K562 (cell line): ENCODE measurements around the gene RNASEH2A. TPM values are rescaled to one million over a fixed set of nuclear protein-coding genes. Genes with fewer than 3 reads are reported as not detected.

Source experiments
- CSDE1 ChIP-seq, 2 experiments: fragments of 450-650 bp; IDR thresholded peaks; 2 replicates each; pipeline ENCODE4 v1.6.1; 2016; ENCODE audit warnings: mild to moderate bottlenecking in 1 of 2
- GABPA ChIP-seq: fragments of 200-800 bp; sonication (Bioruptor generic); conservative IDR thresholded peaks from 2 replicates; pipeline ENCODE4 v1.6.1; 2016; ENCODE audit warnings: low read depth, missing genetic modification characterization, missing compliant biosample characterization
- HDAC3 ChIP-seq: fragments of 450-650 bp; IDR thresholded peaks from 2 replicates; pipeline ENCODE4 v1.6.1; 2018; ENCODE audit warnings: borderline replicate concordance, mild to moderate bottlenecking, moderate library complexity; ENCODE audit not compliant: partially characterized antibody
- KAT2B ChIP-seq: IDR thresholded peaks from one replicate; pipeline ENCODE4 v1.6.1; 2012; ENCODE audit warnings: low read depth, mild to moderate bottlenecking, control low read depth, inconsistent platforms, low read length, moderate library complexity
- KAT8 ChIP-seq: fragments of 450-650 bp; IDR thresholded peaks from 2 replicates; pipeline ENCODE4 v1.6.1; 2016; ENCODE audit warnings: low read depth, mild to moderate bottlenecking
- MBD2 ChIP-seq: sonication (generic); IDR thresholded peaks from 2 replicates; pipeline ENCODE4 v1.6.1; 2016; ENCODE audit warnings: low read depth, borderline replicate concordance
- MCM5 ChIP-seq: fragments of 450-650 bp; IDR thresholded peaks from 2 replicates; pipeline ENCODE4 v1.6.1; 2016; ENCODE audit warnings: low read depth
- POLR3G ChIP-seq: IDR thresholded peaks from 2 replicates; pipeline ENCODE4 v1.6.1; 2011; ENCODE audit not compliant: insufficient read length, insufficient replicate concordance; ENCODE audit errors: extremely low read depth
- RBM25 ChIP-seq: fragments of 200-400 bp; formaldehyde crosslinking; IDR thresholded peaks from 2 replicates; pipeline ENCODE4 v1.6.1; 2018; ENCODE audit warnings: low read length, low read depth, moderate library complexity; ENCODE audit not compliant: severe bottlenecking
- SNRNP70 ChIP-seq: fragments of 200-400 bp; formaldehyde crosslinking; optimal IDR thresholded peaks from 2 replicates; pipeline ENCODE3; 2017; ENCODE audit warnings: low read depth, low read length
- ZC3H11A ChIP-seq: IDR thresholded peaks from 2 replicates; pipeline ENCODE4 v1.6.1; 2012; ENCODE audit warnings: low read depth, low read length, improper control_type of control experiment
- ZC3H4 ChIP-seq: sonication (generic); formaldehyde crosslinking; IDR thresholded peaks from 2 replicates; pipeline ENCODE4 v1.9.0; 2021; ENCODE audit warnings: missing genetic modification reagents, borderline replicate concordance
- ZNF507 ChIP-seq: conservative IDR thresholded peaks from 2 replicates; pipeline ENCODE4 v1.6.1; 2017; ENCODE audit warnings: missing genetic modification characterization, missing compliant biosample characterization
- polyA plus RNA-seq, 8 experiments: library from polyadenylated mRNA; depleted of rRNA in 4 of 8; stranded (reverse) in 5 of 8; unstranded in 3 of 8; fragments of >200 nt; fragmentation: Nextera tagmentation in 2 of 8; fragmentation: Illumina TruSeq in 1 of 8; extraction: Ambion mirVana in 2 of 8; extraction: Trizol in 1 of 8; gene quantifications; 2 replicates each; pipeline versions ENCODE4 v1.2.1 to v1.2.3, GENCODE V29; 2011 to 2014; ENCODE audit warnings: inconsistent platforms in 1 of 8, missing spikeins in 1 of 8
- total RNA-seq, 7 experiments: library from RNA; depleted of rRNA in 6 of 7; stranded (reverse); fragments of >200 nt in 6 of 7; fragmentation: Illumina TruSeq in 2 of 7; extraction: Trizol in 2 of 7; gene quantifications; 2 replicates each; pipeline versions ENCODE4 v1.2.1 to v1.2.3, GENCODE V29; 2011 to 2021; ENCODE audit warnings: low replicate concordance in 1 of 7
- TF ChIP-seq, protein P1 (sequence below): sonication (generic); formaldehyde crosslinking; IDR thresholded peaks from 2 replicates; pipeline ENCODE4 v1.8.1; 2023; ENCODE audit warnings: mild to moderate bottlenecking, missing genetic modification reagents
- TF ChIP-seq, protein P2 (sequence below): fragments of 250-450 bp; sonication (Bioruptor Pico); IDR thresholded peaks from 2 replicates; pipeline ENCODE4 v1.4.0; 2020; ENCODE audit warnings: mild to moderate bottlenecking
- TF ChIP-seq, protein P3 (sequence below): sonication (generic); formaldehyde crosslinking; IDR thresholded peaks from 2 replicates; pipeline ENCODE4 v1.8.1; 2023; ENCODE audit warnings: missing genetic modification reagents, mild to moderate bottlenecking, borderline replicate concordance
- TF ChIP-seq, protein P4 (sequence below), 2 experiments: fragments of 450-650 bp in 1 of 2; sonication (generic) in 1 of 2; formaldehyde crosslinking in 1 of 2; IDR thresholded peaks in 1 of 2; conservative IDR thresholded peaks in 1 of 2; 2 replicates each; pipeline versions ENCODE4 v1.6.1 to v1.8.1; 2016 to 2023; ENCODE audit warnings: mild to moderate bottlenecking in 2 of 2, moderate library complexity in 2 of 2, inconsistent platforms in 1 of 2, missing genetic modification reagents in 1 of 2

The RNASEH2A gene
- total and polyA plus RNA-seq, 9 of the 15 experiments (the other 6 are each of a cell fraction or from before 2014, with no cell fraction given) = 22.3 to 78.0 (median 61.7) TPM

DNA sequence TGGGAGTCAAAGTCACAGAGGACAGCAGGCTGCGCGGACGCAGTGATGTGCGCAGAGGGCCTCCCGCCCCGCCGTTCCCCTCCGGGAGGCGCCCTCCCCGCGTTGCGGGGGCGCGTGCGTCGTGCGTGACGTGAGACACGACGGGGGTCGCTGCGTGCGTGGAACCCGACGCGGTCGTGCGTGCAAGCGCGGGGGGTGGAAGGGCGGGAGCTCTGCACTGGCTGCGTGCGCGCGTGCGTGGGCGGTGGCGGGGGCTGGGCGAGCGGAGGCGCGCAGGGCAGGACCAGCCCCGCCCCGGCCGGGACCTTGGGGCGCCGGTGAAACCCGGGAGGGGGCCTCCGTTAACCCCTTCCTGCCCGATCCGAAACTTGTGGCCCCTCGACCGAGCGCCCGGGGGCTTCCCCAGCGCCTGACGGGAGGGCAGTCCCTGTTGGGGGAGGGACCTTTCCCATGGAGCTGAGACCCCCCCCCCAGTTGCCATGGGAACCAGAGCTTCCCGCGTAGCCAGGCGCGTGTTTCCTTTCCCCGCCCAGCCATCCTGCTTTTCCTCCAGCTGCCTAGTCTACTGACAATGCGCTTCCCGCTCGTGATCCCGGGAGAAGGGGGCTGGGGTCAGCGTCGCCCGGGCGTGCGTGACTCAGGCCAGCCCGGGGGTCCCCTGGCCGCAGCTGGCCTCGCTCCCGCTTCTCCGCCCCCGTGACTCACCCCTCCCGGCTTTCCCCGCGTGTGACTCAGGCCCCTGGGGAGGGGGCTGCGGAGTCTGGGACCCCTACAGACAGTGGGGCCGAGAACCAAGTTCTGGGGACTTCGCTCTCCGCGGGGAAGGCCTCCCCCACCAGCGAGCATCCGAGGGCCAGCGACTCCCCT lies 23.7 kb upstream of the RNASEH2A start (continued):
- TF ChIP-seq, protein P1, sequence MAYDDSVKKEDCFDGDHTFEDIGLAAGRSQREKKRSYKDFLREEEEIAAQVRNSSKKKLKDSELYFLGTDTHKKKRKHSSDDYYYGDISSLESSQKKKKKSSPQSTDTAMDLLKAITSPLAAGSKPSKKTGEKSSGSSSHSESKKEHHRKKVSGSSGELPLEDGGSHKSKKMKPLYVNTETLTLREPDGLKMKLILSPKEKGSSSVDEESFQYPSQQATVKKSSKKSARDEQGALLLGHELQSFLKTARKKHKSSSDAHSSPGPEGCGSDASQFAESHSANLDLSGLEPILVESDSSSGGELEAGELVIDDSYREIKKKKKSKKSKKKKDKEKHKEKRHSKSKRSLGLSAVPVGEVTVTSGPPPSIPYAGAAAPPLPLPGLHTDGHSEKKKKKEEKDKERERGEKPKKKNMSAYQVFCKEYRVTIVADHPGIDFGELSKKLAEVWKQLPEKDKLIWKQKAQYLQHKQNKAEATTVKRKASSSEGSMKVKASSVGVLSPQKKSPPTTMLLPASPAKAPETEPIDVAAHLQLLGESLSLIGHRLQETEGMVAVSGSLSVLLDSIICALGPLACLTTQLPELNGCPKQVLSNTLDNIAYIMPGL = no peak
- no peak for TF ChIP-seq POLR3G
- TF ChIP-seq CSDE1 (IDR thresholded peaks at IDR 0.05) = peak in 1 of 2 experiments; percentile 88; a peak in 2 of 4 replicates
- TF ChIP-seq, protein P2, sequence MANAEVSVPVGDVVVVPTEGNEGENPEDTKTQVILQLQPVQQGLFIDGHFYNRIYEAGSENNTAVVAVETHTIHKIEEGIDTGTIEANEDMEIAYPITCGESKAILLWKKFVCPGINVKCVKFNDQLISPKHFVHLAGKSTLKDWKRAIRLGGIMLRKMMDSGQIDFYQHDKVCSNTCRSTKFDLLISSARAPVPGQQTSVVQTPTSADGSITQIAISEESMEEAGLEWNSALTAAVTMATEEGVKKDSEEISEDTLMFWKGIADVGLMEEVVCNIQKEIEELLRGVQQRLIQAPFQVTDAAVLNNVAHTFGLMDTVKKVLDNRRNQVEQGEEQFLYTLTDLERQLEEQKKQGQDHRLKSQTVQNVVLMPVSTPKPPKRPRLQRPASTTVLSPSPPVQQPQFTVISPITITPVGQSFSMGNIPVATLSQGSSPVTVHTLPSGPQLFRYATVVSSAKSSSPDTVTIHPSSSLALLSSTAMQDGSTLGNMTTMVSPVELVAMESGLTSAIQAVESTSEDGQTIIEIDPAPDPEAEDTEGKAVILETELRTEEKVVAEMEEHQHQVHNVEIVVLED (CRISPR knock-in tag) = peak; percentile 99
- TF ChIP-seq KAT2B = no peak
- no peak for TF ChIP-seq ZC3H4 (CRISPR knock-in tag)
- TF ChIP-seq SNRNP70 = no peak
- TF ChIP-seq RBM25 = no peak
- no peak for TF ChIP-seq ZNF507
- no peak for TF ChIP-seq HDAC3
- TF ChIP-seq GABPA (tag) = peak; percentile 31; the same call in 1 of the 2 replicates
- TF ChIP-seq MBD2 = no peak; the same call in 1 of the 2 replicates
- no peak for TF ChIP-seq ZC3H11A
- TF ChIP-seq, protein P3, sequence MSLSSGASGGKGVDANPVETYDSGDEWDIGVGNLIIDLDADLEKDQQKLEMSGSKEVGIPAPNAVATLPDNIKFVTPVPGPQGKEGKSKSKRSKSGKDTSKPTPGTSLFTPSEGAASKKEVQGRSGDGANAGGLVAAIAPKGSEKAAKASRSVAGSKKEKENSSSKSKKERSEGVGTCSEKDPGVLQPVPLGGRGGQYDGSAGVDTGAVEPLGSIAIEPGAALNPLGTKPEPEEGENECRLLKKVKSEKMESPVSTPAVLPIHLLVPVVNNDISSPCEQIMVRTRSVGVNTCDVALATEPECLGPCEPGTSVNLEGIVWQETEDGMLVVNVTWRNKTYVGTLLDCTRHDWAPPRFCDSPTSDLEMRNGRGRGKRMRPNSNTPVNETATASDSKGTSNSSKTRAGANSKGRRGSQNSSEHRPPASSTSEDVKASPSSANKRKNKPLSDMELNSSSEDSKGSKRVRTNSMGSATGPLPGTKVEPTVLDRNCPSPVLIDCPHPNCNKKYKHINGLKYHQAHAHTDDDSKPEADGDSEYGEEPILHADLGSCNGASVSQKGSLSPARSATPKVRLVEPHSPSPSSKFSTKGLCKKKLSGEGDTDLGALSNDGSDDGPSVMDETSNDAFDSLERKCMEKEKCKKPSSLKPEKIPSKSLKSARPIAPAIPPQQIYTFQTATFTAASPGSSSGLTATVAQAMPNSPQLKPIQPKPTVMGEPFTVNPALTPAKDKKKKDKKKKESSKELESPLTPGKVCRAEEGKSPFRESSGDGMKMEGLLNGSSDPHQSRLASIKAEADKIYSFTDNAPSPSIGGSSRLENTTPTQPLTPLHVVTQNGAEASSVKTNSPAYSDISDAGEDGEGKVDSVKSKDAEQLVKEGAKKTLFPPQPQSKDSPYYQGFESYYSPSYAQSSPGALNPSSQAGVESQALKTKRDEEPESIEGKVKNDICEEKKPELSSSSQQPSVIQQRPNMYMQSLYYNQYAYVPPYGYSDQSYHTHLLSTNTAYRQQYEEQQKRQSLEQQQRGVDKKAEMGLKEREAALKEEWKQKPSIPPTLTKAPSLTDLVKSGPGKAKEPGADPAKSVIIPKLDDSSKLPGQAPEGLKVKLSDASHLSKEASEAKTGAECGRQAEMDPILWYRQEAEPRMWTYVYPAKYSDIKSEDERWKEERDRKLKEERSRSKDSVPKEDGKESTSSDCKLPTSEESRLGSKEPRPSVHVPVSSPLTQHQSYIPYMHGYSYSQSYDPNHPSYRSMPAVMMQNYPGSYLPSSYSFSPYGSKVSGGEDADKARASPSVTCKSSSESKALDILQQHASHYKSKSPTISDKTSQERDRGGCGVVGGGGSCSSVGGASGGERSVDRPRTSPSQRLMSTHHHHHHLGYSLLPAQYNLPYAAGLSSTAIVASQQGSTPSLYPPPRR (CRISPR knock-in tag) = no peak
- no peak for TF ChIP-seq MCM5
- TF ChIP-seq, protein P4, sequence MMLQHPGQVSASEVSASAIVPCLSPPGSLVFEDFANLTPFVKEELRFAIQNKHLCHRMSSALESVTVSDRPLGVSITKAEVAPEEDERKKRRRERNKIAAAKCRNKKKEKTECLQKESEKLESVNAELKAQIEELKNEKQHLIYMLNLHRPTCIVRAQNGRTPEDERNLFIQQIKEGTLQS (IDR thresholded peaks at IDR 0.05) = peak; percentile 80
- TF ChIP-seq, protein P4 (CRISPR knock-in tag; conservative IDR thresholded peaks at IDR 0.05) = 0 out of 2 replicates have a peak, but pooled peaks have one; percentile 42
- no peak for TF ChIP-seq KAT8
